HG03103 (cell line): ENCODE data around the gene BET1.
"Not testable (repeated sequence)": the region's sequence is repeated elsewhere in the genome, so short reads cannot be mapped to it uniquely, and the experiment has no call there.

Source experiments
- ATAC-seq: cut with Tn5 transposase; IDR thresholded peaks from one replicate; pipeline ENCODE4 v1.9.1; 2021; ENCODE audit warnings: low read depth; ENCODE audit not compliant: unreplicated experiment

Gene BET1

GRCh38 chr7:94004024-94004951, at the start of gene BET1:
BET1 (minus strand) TSS chr7:94004355; CDS start chr7:94004216, 139 bp downstream.
- peak; percentile 97 for ATAC-seq

- ATAC-seq: no peak
These were observed 49.4 kb upstream of the BET1 start for GRCh38 chr7:94053532-94053931.

- ATAC-seq: peak; percentile 36
These were observed 48.4 kb upstream of the BET1 start for GRCh38 chr7:94052398-94053180.

GRCh38 chr7:94050046-94050445, 45.9 kb upstream of the BET1 start:
- ATAC-seq: peak; percentile 82

GRCh38 chr7:94049615-94050014, 45.5 kb upstream of the BET1 start:
- ATAC-seq: peak; percentile 1

GRCh38 chr7:94048755-94049154, 44.6 kb upstream of the BET1 start:
- ATAC-seq: no peak

GRCh38 chr7:94047956-94048355, 43.8 kb upstream of the BET1 start:
- ATAC-seq: no peak

- ATAC-seq: no peak
These were observed 41.4 kb upstream of the BET1 start for GRCh38 chr7:94045581-94045980.

GRCh38 chr7:94044806-94045205, 40.7 kb upstream of the BET1 start:
- ATAC-seq: no peak

- ATAC-seq: no peak
These were observed 39.1 kb upstream of the BET1 start for GRCh38 chr7:94043299-94043698.

GRCh38 chr7:94042381-94042780, 38.2 kb upstream of the BET1 start:
- peak; percentile 85 for ATAC-seq

GRCh38 chr7:94041529-94041928, 37.4 kb upstream of the BET1 start:
- no peak for ATAC-seq

GRCh38 chr7:94040254-94040653, 36.1 kb upstream of the BET1 start:
- no peak for ATAC-seq

- ATAC-seq: no peak
These were observed 35.3 kb upstream of the BET1 start for GRCh38 chr7:94039368-94040035.

- ATAC-seq: no peak
These were observed 27.7 kb upstream of the BET1 start for GRCh38 chr7:94031865-94032264.

GRCh38 chr7:94030634-94031033, 26.5 kb upstream of the BET1 start:
- ATAC-seq: no peak

GRCh38 chr7:94029976-94030375, 25.8 kb upstream of the BET1 start:
- ATAC-seq: no peak

- ATAC-seq: no peak
These were observed 24.6 kb upstream of the BET1 start for GRCh38 chr7:94028768-94029167.

- ATAC-seq: not testable (repeated sequence)
These were observed 22.5 kb upstream of the BET1 start for GRCh38 chr7:94026619-94027018.

- no peak for ATAC-seq
These were observed 18.4 kb upstream of the BET1 start for GRCh38 chr7:94022550-94022949.

- ATAC-seq: no peak
These were observed 12.6 kb upstream of the BET1 start for GRCh38 chr7:94016786-94017185.
